ENCODE measurements around the gene FERMT3. TPM values are rescaled to one million over a fixed set of nuclear protein-coding genes. Genes with fewer than 3 reads are reported as not detected.

The FERMT3 gene
- polyA plus RNA-seq, 1 of the 3 experiments (the other 2 are of a cell fraction): 1.4 TPM

DNA sequence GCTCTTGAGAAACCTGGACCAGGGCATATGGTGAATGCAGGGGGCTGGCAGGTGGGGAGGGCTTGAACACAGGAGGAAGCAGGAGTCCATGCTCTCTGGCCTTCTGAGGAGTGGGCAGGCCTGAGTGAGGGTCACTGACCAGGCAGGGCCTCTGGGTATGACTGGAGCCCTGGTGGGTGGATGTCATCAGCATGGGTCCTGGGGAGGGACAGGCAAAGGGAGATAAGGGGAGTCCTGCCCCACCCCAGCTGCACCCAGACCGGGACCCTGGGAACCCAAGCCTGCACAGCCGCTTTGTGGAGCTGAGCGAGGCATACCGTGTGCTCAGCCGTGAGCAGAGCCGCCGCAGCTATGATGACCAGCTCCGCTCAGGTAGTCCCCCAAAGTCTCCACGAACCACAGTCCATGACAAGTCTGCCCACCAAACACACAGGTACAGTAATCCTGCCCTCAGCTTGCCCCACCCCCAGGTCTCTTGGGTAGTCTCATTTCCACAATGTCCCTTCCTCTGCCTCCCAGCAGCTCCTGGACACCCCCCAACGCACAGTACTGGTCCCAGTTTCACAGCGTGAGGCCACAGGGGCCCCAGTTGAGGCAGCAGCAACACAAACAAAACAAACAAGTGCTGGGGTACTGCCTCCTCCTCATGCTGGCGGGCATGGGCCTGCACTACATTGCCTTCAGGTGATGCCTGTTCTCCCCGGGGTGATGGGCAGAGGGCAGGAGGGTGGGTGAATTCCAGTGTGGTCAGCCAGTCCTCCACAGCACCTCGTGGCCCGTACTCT lies 25.9 kb downstream of the FERMT3 start (continued):
- TF ChIP-seq ELF1 (IDR thresholded peaks at IDR 0.05) (no peak), IRF3 (IDR thresholded peaks at IDR 0.05; ENCODE audit: low read depth, low read length) (no peak)

DNA sequence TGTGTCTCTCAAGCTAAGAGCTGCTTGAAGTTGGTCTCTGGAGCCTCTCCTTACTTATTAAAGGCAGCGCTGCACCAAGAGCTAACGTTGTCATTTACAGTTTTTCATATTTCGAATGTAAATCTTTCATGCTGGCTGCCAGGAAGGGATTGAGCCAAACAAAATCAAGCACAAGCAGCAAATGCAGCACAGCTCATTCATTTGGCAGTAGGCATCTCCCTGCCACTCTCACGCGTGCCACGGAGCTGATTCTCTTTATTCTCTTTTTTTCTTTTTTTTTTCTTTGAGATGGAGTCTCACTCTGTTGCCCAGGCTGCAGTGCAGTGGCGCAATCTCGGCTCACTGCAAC lies 26.4 kb downstream of the FERMT3 start:
- POLR2A ChIA-PET: interaction anchor here (1.0 to 1.8 kb wide), 2 partner anchors 8 to 35 kb away, joined by 3 to 9 read pairs; partner anchors contain the start of gene FKBP2
- Histone ChIP-seq H3K9ac (no peak overlapping the region), H2AFZ (ENCODE audit: low read depth) (no peak overlapping the region), H3K9me3 (no peaks in the 10 kb centered on the region), H3K9me2 (no peaks in the 10 kb centered on the region), H3K4me2 (no peak overlapping the region), H3K27me3 (ENCODE audit: insufficient read depth) (no peaks in the 10 kb centered on the region), H3K4me1 (ENCODE audit: control insufficient read depth in 1 of 2, insufficient read depth in 2 of 2, low read depth in 1 of 2, low read length in 1 of 2) (peaks cover 14 to 47% of the 10 kb centered on the region in 2 experiments; a peak in 2 of 4 replicates), H3K36me3 (replicated peaks in 1 of 2; ENCODE audit: control insufficient read depth in 1 of 2, insufficient read depth in 2 of 2, low read length in 1 of 2) (peaks cover 0 to 11% of the 10 kb centered on the region in 2 experiments), H3K4me3 (ENCODE audit: low read depth in 2 of 2, low read length in 1 of 2) (peak overlapping the region in 1 of 2 experiments; percentile 70; a peak in 1 of 4 replicates), H3K79me2 (ENCODE audit: insufficient read depth) (peaks cover 31% of the 10 kb centered on the region), H3F3A (replicated peaks; ENCODE audit: insufficient read depth) (peaks cover 20% of the 10 kb centered on the region), H4K20me1 (ENCODE audit: insufficient read depth) (no peaks in the 10 kb centered on the region), H3K27ac (ENCODE audit: low read depth in 2 of 2, low read length in 1 of 2) (no peak overlapping the region)
- 95% methylated on average over 8 of the region's 8 CpGs for WGBS (ENCODE audit: low lambda C conversion rate)
- TF ChIP-seq RCOR1 (IDR thresholded peaks at IDR 0.05; ENCODE audit: low read length) (no peak), MEF2A (IDR thresholded peaks at IDR 0.05; ENCODE audit: borderline replicate concordance, low read depth) (no peak), MXI1 (IDR thresholded peaks at IDR 0.05; ENCODE audit: low read depth, low read length) (no peak), EZH2phosphoT487 (IDR thresholded peaks at IDR 0.05; ENCODE audit: borderline replicate concordance, low read depth) (no peak), RFX5 (IDR thresholded peaks at IDR 0.05; ENCODE audit: low read length) (no peak), TAF1 (IDR thresholded peaks at IDR 0.05; ENCODE audit: borderline replicate concordance, low read depth, low read length) (no peak), GATA2 (CRISPR knock-in tag; IDR thresholded peaks at IDR 0.05) (no peak), SIN3A (IDR thresholded peaks at IDR 0.05; ENCODE audit: borderline replicate concordance, low read depth, low read length) (no peak), JUND (IDR thresholded peaks at IDR 0.05) (no peak), USF2 (IDR thresholded peaks at IDR 0.05; ENCODE audit: borderline replicate concordance, low read depth, low read length) (no peak), RXRA (IDR thresholded peaks at IDR 0.05; ENCODE audit: borderline replicate concordance, low read depth) (no peak), FOSL2 (IDR thresholded peaks at IDR 0.05; ENCODE audit: borderline replicate concordance, low read depth) (no peak), POLR2AphosphoS5 (IDR thresholded peaks at IDR 0.05; ENCODE audit: low read depth, low read length) (no peak), FOXJ3 (CRISPR knock-in tag; IDR thresholded peaks at IDR 0.05) (no peak), SMC3 (IDR thresholded peaks at IDR 0.05; ENCODE audit: low read depth, low read length) (no peak), MAX (IDR thresholded peaks at IDR 0.05; ENCODE audit: low read depth) (no peak)
- TF ChIP-seq, protein P1, sequence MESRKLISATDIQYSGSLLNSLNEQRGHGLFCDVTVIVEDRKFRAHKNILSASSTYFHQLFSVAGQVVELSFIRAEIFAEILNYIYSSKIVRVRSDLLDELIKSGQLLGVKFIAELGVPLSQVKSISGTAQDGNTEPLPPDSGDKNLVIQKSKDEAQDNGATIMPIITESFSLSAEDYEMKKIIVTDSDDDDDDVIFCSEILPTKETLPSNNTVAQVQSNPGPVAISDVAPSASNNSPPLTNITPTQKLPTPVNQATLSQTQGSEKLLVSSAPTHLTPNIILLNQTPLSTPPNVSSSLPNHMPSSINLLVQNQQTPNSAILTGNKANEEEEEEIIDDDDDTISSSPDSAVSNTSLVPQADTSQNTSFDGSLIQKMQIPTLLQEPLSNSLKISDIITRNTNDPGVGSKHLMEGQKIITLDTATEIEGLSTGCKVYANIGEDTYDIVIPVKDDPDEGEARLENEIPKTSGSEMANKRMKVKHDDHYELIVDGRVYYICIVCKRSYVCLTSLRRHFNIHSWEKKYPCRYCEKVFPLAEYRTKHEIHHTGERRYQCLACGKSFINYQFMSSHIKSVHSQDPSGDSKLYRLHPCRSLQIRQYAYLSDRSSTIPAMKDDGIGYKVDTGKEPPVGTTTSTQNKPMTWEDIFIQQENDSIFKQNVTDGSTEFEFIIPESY (IDR thresholded peaks at IDR 0.05; ENCODE audit: borderline replicate concordance, low read depth): no peak
- TF ChIP-seq, protein P2, sequence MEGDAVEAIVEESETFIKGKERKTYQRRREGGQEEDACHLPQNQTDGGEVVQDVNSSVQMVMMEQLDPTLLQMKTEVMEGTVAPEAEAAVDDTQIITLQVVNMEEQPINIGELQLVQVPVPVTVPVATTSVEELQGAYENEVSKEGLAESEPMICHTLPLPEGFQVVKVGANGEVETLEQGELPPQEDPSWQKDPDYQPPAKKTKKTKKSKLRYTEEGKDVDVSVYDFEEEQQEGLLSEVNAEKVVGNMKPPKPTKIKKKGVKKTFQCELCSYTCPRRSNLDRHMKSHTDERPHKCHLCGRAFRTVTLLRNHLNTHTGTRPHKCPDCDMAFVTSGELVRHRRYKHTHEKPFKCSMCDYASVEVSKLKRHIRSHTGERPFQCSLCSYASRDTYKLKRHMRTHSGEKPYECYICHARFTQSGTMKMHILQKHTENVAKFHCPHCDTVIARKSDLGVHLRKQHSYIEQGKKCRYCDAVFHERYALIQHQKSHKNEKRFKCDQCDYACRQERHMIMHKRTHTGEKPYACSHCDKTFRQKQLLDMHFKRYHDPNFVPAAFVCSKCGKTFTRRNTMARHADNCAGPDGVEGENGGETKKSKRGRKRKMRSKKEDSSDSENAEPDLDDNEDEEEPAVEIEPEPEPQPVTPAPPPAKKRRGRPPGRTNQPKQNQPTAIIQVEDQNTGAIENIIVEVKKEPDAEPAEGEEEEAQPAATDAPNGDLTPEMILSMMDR (IDR thresholded peaks at IDR 0.05): no peak
- CTCF ChIA-PET: interaction anchor here (0.6 to 3.4 kb wide), 5 partner anchors 10 to 71 kb away, joined by 3 to 15 read pairs (median 6); partner anchors contain the start of genes PLCB3 and PPP1R14B
- DNase-seq: no peak

Measured in SK-N-SH (cell line).